Sciatic nerve (tissue), 2 donors: Measurements from ENCODE around the gene S100G. TPM values are rescaled to one million over a fixed set of nuclear protein-coding genes. Genes with fewer than 3 reads are reported as not detected.

Experiments
- ATAC-seq: fragments of 200-7000 bp; cut with Tn5 transposase; one replicate; pipeline ENCODE4 v1.9.1; 2020; ENCODE audit warnings: mild to moderate bottlenecking, moderate library complexity
- DNase-seq: peaks from one replicate; pipeline ENCODE4 v3.0.0-alpha.2; 2020; ENCODE audit warnings: low spot score
- intact Hi-C: fragments of 100-400 bp; cut with DNase I; formaldehyde crosslinking; loops from one replicate; pipeline ENCODE4 v1.14.2; 2022
- microRNA-seq: library from miRNA; unstranded; fragments of <30 nt; microRNA quantifications from one replicate; pipeline ENCODE4 v1.2.0, GENCODE V29; 2020
- total RNA-seq: library from RNA; stranded (reverse); fragmentation: NEBNext Ultra II Directional; extraction: Animal tissue kit (Norgen Biotek cat#: 25700); gene quantifications from one replicate; pipeline ENCODE4 v1.2.1, GENCODE V29; 2021
- donor health status: DM: no; HTN: no; CAD: no.
- donor health status: DM: no; HTN: no; CAD: no.

The S100G gene
- total RNA-seq, 1 donor from 2014 or later: not detected

GRCh38 chrX:16699389-16699788, 49.4 kb downstream of the S100G start:
- ATAC-seq (no peak), DNase-seq (no peak)
- intact Hi-C loops: no loop called here

GRCh38 chrX:16700734-16701133, 50.8 kb downstream of the S100G start:
- intact Hi-C loops: no loop called here
- DNase-seq (no peak), ATAC-seq (no peak)

GRCh38 chrX:16702700-16703599, 53.0 kb downstream of the S100G start:
- intact Hi-C loops: no loop called here
- no peak for DNase-seq
- ATAC-seq: no peak

Small RNA genes within 50 kb of the gene (microRNA-seq; reads per million reads assigned to microRNA genes)
- not detected for gene MIR548AM

Other genes starting within 250 kb of the S100G start
- 17.0 TPM for gene CTPS2, start 62.5 kb downstream of the S100G start, total RNA-seq
- gene SYAP1, start 69.5 kb downstream of the S100G start, total RNA-seq: 23.4 TPM
- gene TXLNG, start 136.3 kb downstream of the S100G start, total RNA-seq: 17.3 TPM
- 93.8 TPM for gene RBBP7, start 220.2 kb downstream of the S100G start, total RNA-seq